22Rv1 (cell line): ENCODE results near the gene UGT1A6.

ENCODE experiments used
- ZFX ChIP-seq: fragments of 450-650 bp; IDR thresholded peaks from 2 replicates; pipeline ENCODE4 v1.6.1; 2017; ENCODE audit warnings: antibody characterized with exemption, borderline replicate concordance
- TF ChIP-seq, protein P1 (sequence below): fragments of 450-650 bp; IDR thresholded peaks from 2 replicates; pipeline ENCODE4 v1.5.1; 2017; ENCODE audit warnings: mild to moderate bottlenecking

DNA sequence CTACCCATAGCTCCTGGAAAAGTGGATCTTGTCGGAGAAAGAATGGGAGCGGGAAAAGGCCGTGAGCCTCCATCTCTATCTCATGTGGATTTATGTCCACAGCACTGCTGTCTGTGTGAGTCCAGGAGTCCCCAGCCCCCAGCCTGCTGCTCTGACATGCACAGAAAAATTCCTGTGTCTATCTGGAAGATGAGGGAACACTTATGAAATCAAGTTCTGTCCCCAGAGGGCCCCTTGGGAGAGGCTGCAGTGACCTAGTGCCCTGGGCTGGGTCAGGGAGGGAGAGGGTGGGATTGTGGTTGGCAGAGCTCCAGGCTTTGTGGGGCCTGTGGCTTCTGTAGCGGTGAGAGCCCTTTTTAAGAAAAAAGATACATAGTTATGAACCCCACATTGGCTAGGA, 124.1 kb downstream of the UGT1A6 start:
- TF ChIP-seq, protein P1, sequence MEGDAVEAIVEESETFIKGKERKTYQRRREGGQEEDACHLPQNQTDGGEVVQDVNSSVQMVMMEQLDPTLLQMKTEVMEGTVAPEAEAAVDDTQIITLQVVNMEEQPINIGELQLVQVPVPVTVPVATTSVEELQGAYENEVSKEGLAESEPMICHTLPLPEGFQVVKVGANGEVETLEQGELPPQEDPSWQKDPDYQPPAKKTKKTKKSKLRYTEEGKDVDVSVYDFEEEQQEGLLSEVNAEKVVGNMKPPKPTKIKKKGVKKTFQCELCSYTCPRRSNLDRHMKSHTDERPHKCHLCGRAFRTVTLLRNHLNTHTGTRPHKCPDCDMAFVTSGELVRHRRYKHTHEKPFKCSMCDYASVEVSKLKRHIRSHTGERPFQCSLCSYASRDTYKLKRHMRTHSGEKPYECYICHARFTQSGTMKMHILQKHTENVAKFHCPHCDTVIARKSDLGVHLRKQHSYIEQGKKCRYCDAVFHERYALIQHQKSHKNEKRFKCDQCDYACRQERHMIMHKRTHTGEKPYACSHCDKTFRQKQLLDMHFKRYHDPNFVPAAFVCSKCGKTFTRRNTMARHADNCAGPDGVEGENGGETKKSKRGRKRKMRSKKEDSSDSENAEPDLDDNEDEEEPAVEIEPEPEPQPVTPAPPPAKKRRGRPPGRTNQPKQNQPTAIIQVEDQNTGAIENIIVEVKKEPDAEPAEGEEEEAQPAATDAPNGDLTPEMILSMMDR, result no peak
- TF ChIP-seq ZFX, result no peak
